GM12878 (cell line): Measurements from ENCODE around the gene AREG. TPM values are rescaled to one million over a fixed set of nuclear protein-coding genes. Genes with fewer than 3 reads are reported as not detected.

ENCODE experiments used
- ATAC-seq: fragments of 200-7000 bp; cut with Tn5 transposase; 3 replicates; pipeline ENCODE4 v1.9.1; 2020; ENCODE audit warnings: mild to moderate bottlenecking, moderate library complexity
- BruUV-seq: library from RNA; stranded (reverse); fragments of 400-500 nt; replicated peaks from 2 replicates; lab custom pipeline; 2021; lab: Mats Ljungman, UMichigan
- CTCF ChIA-PET: fragments of 300-600 bp; sonication (Branson Sonifier 250); formaldehyde crosslinking; extraction: SDS; loops from one replicate; lab custom pipeline; 2021; ENCODE audit warnings: inconsistent platforms; lab: Yijun Ruan, JAX
- POLR2A ChIA-PET: fragments of 350-600 bp; formaldehyde crosslinking; extraction: SDS; loops from one replicate; lab custom pipeline; 2021; ENCODE audit warnings: inconsistent platforms; lab: Charles Lee
- RAD21 ChIA-PET: fragments of 300-600 bp; sonication (Branson Sonifier 250); formaldehyde crosslinking; loops from one replicate; lab custom pipeline; 2023; ENCODE audit warnings: antibody characterized with exemption; ENCODE audit not compliant: unreplicated experiment; lab: Charles Lee
- SMC1A ChIA-PET: fragments of 300-600 bp; sonication (Branson Sonifier 250); formaldehyde crosslinking; loops from one replicate; lab custom pipeline; 2023; ENCODE audit not compliant: unreplicated experiment, uncharacterized antibody; lab: Charles Lee
- DNase-seq: peaks from one replicate; pipeline ENCODE4 v3.0.0-alpha.2; 2011; ENCODE audit warnings: low read depth, low spot score
- FAIRE-seq: peaks from 3 replicates; lab custom pipeline; 2011; peaks lifted over from hg19 to GRCh38; lab: Jason Lieb, UNC
- H2AFZ ChIP-seq: 2 replicates; pipeline ENCODE4 v1.6.0; 2011; ENCODE audit warnings: low read depth, low read length, control low read depth; ENCODE audit not compliant: control insufficient read depth
- H3K27ac ChIP-seq: 2 replicates; pipeline ENCODE4 v1.5.1; 2011; ENCODE audit warnings: control low read depth; ENCODE audit not compliant: control insufficient read depth, insufficient read depth
- H3K27me3 ChIP-seq, 2 experiments: replicated peaks in 1 of 2; 2 replicates each; pipeline versions ENCODE4 v1.6.0 to v1.6.1; 2011; ENCODE audit warnings: low read length in 1 of 2; ENCODE audit not compliant: control insufficient read depth in 2 of 2, insufficient read depth in 2 of 2
- H3K36me3 ChIP-seq, 2 experiments: 2 replicates each; pipeline ENCODE4 v1.5.1; 2011; ENCODE audit warnings: low read length in 1 of 2; ENCODE audit not compliant: control insufficient read depth in 2 of 2, insufficient read depth in 2 of 2
- H3K4me1 ChIP-seq: 2 replicates; pipeline ENCODE4 v1.6.1; 2011; ENCODE audit warnings: mild to moderate bottlenecking, low read length, moderate library complexity, mixed read lengths; ENCODE audit not compliant: control insufficient read depth, insufficient read depth
- H3K4me2 ChIP-seq: 2 replicates; pipeline ENCODE4 v1.6.0; 2011; ENCODE audit warnings: control low read depth; ENCODE audit not compliant: control insufficient read depth, insufficient read depth
- H3K4me3 ChIP-seq: fragments of 200-600 bp; sonication (generic); 2 replicates; pipeline ENCODE4 v1.5.1; 2016
- H3K79me2 ChIP-seq: 2 replicates; pipeline ENCODE4 v1.6.0; 2011; ENCODE audit warnings: low read length; ENCODE audit not compliant: control insufficient read depth, insufficient read depth
- H3K9ac ChIP-seq: 2 replicates; pipeline ENCODE4 v1.8.0; 2011; ENCODE audit warnings: low read length, control low read depth, mixed read lengths; ENCODE audit not compliant: control insufficient read depth, insufficient read depth
- H3K9me3 ChIP-seq: replicated peaks from 3 replicates; pipeline ENCODE4 v1.5.1; 2011; ENCODE audit warnings: mild to moderate bottlenecking, low read length; ENCODE audit not compliant: control insufficient read depth, insufficient read depth
- H4K20me1 ChIP-seq: 2 replicates; pipeline ENCODE4 v1.6.0; 2011; ENCODE audit not compliant: control insufficient read depth, insufficient read depth
- BRCA1 ChIP-seq: IDR thresholded peaks from 2 replicates; pipeline ENCODE4 v1.6.1; 2011; ENCODE audit warnings: low read depth, low read length, improper control_type of control experiment
- ETV6 ChIP-seq, 2 experiments: fragments of 450-650 bp in 1 of 2; IDR thresholded peaks in 1 of 2; conservative IDR thresholded peaks in 1 of 2; 2 replicates each; pipeline ENCODE4 v1.6.1; 2014; ENCODE audit warnings: antibody characterized with exemption in 1 of 2, borderline replicate concordance in 1 of 2, low read depth in 1 of 2, mild to moderate bottlenecking in 1 of 2, moderate library complexity in 1 of 2
- JUNB ChIP-seq: IDR thresholded peaks from 2 replicates; pipeline ENCODE4 v1.6.1; 2016; ENCODE audit warnings: antibody characterized with exemption, mild to moderate bottlenecking
- KLF5 ChIP-seq: fragments of 450-650 bp; IDR thresholded peaks from 2 replicates; pipeline ENCODE4 v1.6.1; 2014; ENCODE audit warnings: mild to moderate bottlenecking; ENCODE audit not compliant: partially characterized antibody
- NBN ChIP-seq: fragments of 450-650 bp; IDR thresholded peaks from 2 replicates; pipeline ENCODE4 v1.6.1; 2016
- SPI1 ChIP-seq: IDR thresholded peaks from 2 replicates; pipeline ENCODE4 v1.6.1; 2011; ENCODE audit warnings: low read depth, mild to moderate bottlenecking, low read length, moderate library complexity, borderline replicate concordance; ENCODE audit not compliant: insufficient read depth
- ZBTB11 ChIP-seq: fragments of 450-650 bp; formaldehyde crosslinking; IDR thresholded peaks from 2 replicates; pipeline ENCODE4 v1.5.0; 2022; ENCODE audit warnings: mild to moderate bottlenecking, missing genetic modification characterization
- ZNF274 ChIP-seq: IDR thresholded peaks from one replicate; pipeline ENCODE4 v1.8.0; 2011; ENCODE audit not compliant: insufficient read length, insufficient read depth
- WGBS: methylation state at CpG from one replicate; pipeline ENCODE4 v1.1.6; 2016; ENCODE audit warnings: low lambda C conversion rate; ENCODE audit not compliant: insufficient replicate concordance, insufficient coverage; ENCODE audit errors: missing lambda C conversion rate; 5-methylcytosine and 5-hydroxymethylcytosine counted together
- in situ Hi-C: fragments of 300-500 bp; cut with MboI; formaldehyde crosslinking; loops from 9 replicates; pipeline ENCODE4 v1.14.3; 2018; ENCODE audit warnings: mixed read lengths
- intact Hi-C: fragments of 100-400 bp; cut with micrococcal nuclease; formaldehyde crosslinking; loops from one replicate; pipeline ENCODE4 v1.14.2; 2022; ENCODE audit not compliant: unreplicated experiment
- polyA plus RNA-seq, 11 experiments: library from polyadenylated mRNA; depleted of rRNA in 4 of 11; unstranded in 6 of 11; stranded (reverse) in 5 of 11; fragments of >200 nt; fragmentation: Nextera tagmentation in 4 of 11; fragmentation: Illumina TruSeq in 1 of 11; extraction: Ambion mirVana in 4 of 11; extraction: Trizol in 1 of 11; gene quantifications; 1 replicate in 1 of 11; 2 replicates in 10 of 11; pipeline versions ENCODE4 v1.2.1 to v1.2.3, GENCODE V29; 2011 to 2016; ENCODE audit warnings: inconsistent platforms in 2 of 11, missing spikeins in 2 of 11, low read depth in 1 of 11
- total RNA-seq, 4 experiments: library from RNA; depleted of rRNA in 3 of 4; stranded (reverse); fragments of >200 nt in 3 of 4; fragmentation: Illumina TruSeq in 1 of 4; extraction: Trizol in 1 of 4; gene quantifications; 2 replicates each; pipeline versions ENCODE4 v1.2.1 to v1.2.3, GENCODE V29; 2013 to 2021
- TF ChIP-seq, protein P1 (sequence below): fragments of 450-650 bp; IDR thresholded peaks from 2 replicates; pipeline ENCODE4 v1.6.1; 2017; ENCODE audit warnings: mild to moderate bottlenecking, low read depth, inconsistent platforms; ENCODE audit not compliant: poor library complexity, severe bottlenecking
- TF ChIP-seq, protein P2 (sequence below): fragments of 450-650 bp; IDR thresholded peaks from 2 replicates; pipeline ENCODE4 v1.6.1; 2017; ENCODE audit warnings: low read depth, mild to moderate bottlenecking, moderate library complexity
- TF ChIP-seq, protein P3 (sequence below): fragments of 450-650 bp; IDR thresholded peaks from 2 replicates; pipeline ENCODE4 v1.6.1; 2016; ENCODE audit warnings: mild to moderate bottlenecking, moderate library complexity, borderline replicate concordance

AREG gene
- total and polyA plus RNA-seq, 10 of the 15 experiments (the other 5 are each of a cell fraction or from before 2014, with no cell fraction given) = 0.25 to 0.37 TPM; not detected in 8

DNA sequence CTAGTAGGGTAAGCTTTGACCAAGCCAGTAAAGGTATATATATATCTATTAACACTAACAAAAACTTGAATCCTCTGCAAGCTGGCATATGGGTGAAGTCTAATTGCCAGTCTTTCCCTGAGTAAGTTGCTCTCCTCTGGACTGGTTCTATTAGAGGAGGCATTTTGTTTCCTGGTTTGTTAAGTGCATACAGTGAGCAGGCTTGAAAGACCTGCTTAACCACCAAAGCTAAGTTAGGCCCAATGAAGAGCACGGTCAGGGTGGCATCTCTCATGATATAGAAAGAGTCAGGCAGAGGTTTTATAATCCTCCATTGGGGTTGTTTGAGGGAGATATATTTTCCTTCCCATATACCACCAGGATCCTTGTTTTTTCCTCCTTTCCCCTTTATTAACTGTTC lies 9.6 kb upstream of the AREG start:
- 23% methylated on average over 1 of the region's 1 CpG for WGBS
- no peaks in the 10 kb centered on the region for H3K36me3 ChIP-seq
- FAIRE-seq (no peak), ATAC-seq (no peak), DNase-seq (no peak)
- SMC1A ChIA-PET = interaction anchor here (0.7 kb wide), 1 partner anchor 761 kb away, joined by 3 read pairs; no protein-coding TSS in a partner anchor
- RAD21 ChIA-PET = interaction anchor here (0.7 kb wide), 1 partner anchor 505 kb away, joined by 3 read pairs; no protein-coding TSS in a partner anchor
- no peaks in the 10 kb centered on the region for H3K4me1 ChIP-seq
- no peaks in the 10 kb centered on the region for H3K27me3 ChIP-seq
- POLR2A ChIA-PET = no interaction called here
- intact Hi-C loops = no loop called here
- no peak overlapping the region for H2AFZ ChIP-seq
- in situ Hi-C loops = no loop called here
- no peak overlapping the region for H3K4me3 ChIP-seq
- CTCF ChIA-PET = interaction anchor here (0.6 kb wide), 1 partner anchor 58 kb away, joined by 3 read pairs; no protein-coding TSS in a partner anchor
- no peak overlapping the region for H3K4me2 ChIP-seq
- H3K9me3 ChIP-seq = no peaks in the 10 kb centered on the region; the same call in 2 of the 3 replicates
- no peak overlapping the region for H3K27ac ChIP-seq
- no peaks in the 10 kb centered on the region for H3K79me2 ChIP-seq
- H4K20me1 ChIP-seq = no peaks in the 10 kb centered on the region
- no TSS peak for BruUV-seq
- no peak overlapping the region for H3K9ac ChIP-seq
- no peak for TF ChIP-seq NBN
- no peak for TF ChIP-seq JUNB
- TF ChIP-seq ZNF274 = no peak
- TF ChIP-seq, protein P1, sequence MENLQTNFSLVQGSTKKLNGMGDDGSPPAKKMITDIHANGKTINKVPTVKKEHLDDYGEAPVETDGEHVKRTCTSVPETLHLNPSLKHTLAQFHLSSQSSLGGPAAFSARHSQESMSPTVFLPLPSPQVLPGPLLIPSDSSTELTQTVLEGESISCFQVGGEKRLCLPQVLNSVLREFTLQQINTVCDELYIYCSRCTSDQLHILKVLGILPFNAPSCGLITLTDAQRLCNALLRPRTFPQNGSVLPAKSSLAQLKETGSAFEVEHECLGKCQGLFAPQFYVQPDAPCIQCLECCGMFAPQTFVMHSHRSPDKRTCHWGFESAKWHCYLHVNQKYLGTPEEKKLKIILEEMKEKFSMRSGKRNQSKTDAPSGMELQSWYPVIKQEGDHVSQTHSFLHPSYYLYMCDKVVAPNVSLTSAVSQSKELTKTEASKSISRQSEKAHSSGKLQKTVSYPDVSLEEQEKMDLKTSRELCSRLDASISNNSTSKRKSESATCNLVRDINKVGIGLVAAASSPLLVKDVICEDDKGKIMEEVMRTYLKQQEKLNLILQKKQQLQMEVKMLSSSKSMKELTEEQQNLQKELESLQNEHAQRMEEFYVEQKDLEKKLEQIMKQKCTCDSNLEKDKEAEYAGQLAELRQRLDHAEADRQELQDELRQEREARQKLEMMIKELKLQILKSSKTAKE = no peak
- TF ChIP-seq ETV6 (conservative IDR thresholded peaks at IDR 0.05 in 1 of 2, IDR thresholded peaks at IDR 0.05 in 1 of 2; ENCODE audit: borderline replicate concordance in 1 of 2, low read depth in 1 of 2) = no peak
- TF ChIP-seq ZBTB11 (CRISPR knock-in tag) = no peak
- TF ChIP-seq, protein P2, sequence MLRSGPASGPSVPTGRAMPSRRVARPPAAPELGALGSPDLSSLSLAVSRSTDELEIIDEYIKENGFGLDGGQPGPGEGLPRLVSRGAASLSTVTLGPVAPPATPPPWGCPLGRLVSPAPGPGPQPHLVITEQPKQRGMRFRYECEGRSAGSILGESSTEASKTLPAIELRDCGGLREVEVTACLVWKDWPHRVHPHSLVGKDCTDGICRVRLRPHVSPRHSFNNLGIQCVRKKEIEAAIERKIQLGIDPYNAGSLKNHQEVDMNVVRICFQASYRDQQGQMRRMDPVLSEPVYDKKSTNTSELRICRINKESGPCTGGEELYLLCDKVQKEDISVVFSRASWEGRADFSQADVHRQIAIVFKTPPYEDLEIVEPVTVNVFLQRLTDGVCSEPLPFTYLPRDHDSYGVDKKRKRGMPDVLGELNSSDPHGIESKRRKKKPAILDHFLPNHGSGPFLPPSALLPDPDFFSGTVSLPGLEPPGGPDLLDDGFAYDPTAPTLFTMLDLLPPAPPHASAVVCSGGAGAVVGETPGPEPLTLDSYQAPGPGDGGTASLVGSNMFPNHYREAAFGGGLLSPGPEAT = no peak
- no peak for TF ChIP-seq BRCA1
- TF ChIP-seq, protein P3, sequence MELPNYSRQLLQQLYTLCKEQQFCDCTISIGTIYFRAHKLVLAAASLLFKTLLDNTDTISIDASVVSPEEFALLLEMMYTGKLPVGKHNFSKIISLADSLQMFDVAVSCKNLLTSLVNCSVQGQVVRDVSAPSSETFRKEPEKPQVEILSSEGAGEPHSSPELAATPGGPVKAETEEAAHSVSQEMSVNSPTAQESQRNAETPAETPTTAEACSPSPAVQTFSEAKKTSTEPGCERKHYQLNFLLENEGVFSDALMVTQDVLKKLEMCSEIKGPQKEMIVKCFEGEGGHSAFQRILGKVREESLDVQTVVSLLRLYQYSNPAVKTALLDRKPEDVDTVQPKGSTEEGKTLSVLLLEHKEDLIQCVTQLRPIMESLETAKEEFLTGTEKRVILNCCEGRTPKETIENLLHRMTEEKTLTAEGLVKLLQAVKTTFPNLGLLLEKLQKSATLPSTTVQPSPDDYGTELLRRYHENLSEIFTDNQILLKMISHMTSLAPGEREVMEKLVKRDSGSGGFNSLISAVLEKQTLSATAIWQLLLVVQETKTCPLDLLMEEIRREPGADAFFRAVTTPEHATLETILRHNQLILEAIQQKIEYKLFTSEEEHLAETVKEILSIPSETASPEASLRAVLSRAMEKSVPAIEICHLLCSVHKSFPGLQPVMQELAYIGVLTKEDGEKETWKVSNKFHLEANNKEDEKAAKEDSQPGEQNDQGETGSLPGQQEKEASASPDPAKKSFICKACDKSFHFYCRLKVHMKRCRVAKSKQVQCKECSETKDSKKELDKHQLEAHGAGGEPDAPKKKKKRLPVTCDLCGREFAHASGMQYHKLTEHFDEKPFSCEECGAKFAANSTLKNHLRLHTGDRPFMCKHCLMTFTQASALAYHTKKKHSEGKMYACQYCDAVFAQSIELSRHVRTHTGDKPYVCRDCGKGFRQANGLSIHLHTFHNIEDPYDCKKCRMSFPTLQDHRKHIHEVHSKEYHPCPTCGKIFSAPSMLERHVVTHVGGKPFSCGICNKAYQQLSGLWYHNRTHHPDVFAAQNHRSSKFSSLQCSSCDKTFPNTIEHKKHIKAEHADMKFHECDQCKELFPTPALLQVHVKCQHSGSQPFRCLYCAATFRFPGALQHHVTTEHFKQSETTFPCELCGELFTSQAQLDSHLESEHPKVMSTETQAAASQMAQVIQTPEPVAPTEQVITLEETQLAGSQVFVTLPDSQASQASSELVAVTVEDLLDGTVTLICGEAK = no peak
- TF ChIP-seq KLF5 = no peak
- TF ChIP-seq SPI1 = no peak
